ENCODE results near the gene PLSCR4.

The PLSCR4 gene

DNA sequence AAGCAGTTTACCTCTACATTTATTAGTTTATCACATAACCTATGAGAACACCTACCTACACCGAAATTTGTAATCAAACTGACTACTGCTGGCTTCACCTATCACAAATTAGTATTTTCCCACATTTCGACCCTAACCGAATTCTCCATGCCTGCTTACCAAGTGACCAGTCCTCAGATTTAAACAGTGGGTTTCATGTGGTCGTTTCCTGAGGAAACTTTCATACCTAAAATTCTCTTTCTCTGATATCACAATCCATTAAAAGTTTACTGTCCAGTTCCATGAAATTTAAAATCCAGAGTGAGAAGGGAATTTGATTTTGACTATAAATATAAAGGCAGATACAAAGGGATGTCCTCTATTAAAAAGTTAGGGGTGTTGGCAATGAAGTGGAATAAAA, 91.9 kb downstream of the PLSCR4 start:
- TF ChIP-seq TAF1 (IDR thresholded peaks at IDR 0.05; ENCODE audit: borderline replicate concordance, insufficient read depth, low read length): no peak

DNA sequence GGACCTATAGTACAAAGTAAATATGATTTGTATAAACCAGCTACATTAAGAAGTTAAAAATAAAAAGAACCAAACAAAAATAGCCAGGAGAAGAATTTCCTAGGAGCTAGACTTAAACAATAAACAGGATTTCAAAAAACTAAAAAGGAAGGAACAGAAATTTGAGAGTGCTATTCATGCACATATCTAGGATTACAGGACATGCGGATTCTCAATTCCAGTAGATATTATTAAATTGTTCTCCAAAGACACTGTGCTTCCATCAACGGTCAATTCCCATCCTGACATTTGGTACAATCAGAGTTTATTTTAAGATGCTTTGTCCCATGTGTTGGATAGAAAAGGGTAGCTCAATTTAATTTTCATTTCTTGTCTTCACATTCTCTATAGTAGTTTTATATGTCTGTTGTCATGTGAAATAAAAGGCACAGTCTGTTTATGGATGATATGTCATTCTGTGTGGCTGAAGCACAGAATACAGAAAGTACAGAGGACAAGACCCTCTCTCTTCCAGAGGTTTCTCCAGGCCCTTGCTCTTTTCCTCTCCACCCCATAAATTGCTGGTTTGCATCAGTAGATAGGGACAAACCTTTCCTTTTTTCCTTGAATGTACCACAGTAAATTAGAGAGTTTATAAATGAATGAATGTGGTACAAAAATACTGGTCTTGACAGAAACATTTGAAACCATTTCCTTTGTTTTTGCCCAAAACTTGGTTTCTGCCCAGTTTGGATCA, 93.4 kb downstream of the PLSCR4 start:
- TF ChIP-seq REST (IDR thresholded peaks at IDR 0.05; ENCODE audit: insufficient read depth in 1 of 2, low read depth in 2 of 2, low read length in 2 of 2) (no peak), TAF1 (IDR thresholded peaks at IDR 0.05; ENCODE audit: borderline replicate concordance, insufficient read depth, low read length) (no peak), SIN3A (IDR thresholded peaks at IDR 0.05; ENCODE audit: borderline replicate concordance, insufficient read depth, low read length) (no peak), FOXP2 (optimal IDR thresholded peaks at IDR 0.05; ENCODE audit: borderline replicate concordance, extremely low read depth, extremely low read length, insufficient read depth) (no peak), POLR2AphosphoS5 (IDR thresholded peaks at IDR 0.05; ENCODE audit: low read depth, low read length) (no peak)

DNA sequence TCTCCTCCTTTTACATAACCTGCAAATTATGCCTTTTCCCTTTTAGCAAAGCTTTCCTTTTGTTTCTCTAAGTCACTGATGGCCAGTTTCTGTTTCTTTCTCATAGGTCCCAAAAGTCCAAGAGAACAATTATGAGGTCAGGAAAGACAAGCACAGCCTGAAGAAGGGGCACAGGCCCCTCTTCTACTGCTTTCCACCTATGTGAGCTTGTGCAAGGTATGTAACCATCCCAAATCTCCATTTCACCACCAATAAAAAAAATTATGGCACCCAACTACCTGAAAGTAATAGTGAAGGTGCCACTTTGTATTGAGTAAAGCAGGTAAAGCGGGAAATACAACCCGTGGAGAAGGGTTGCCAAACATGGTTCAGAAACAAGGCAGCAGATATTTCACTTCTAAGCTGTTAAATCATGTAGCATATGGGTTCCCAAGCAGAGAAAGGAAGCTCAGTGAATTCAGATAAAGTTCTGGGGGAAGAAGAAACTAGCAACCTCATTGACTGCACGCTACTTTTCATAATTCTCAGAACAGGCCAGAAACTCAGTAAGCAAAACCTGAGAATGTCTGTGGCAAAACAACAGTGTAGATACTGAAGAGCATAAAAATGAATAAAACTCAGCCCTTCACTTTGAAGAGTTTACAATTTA, 94.1 kb downstream of the PLSCR4 start:
- TF ChIP-seq REST (IDR thresholded peaks at IDR 0.05; ENCODE audit: insufficient read depth in 1 of 2, low read depth in 2 of 2, low read length in 2 of 2): no peak
- TF ChIP-seq SIN3A (IDR thresholded peaks at IDR 0.05; ENCODE audit: borderline replicate concordance, insufficient read depth, low read length): no peak
- TF ChIP-seq POLR2AphosphoS5 (IDR thresholded peaks at IDR 0.05; ENCODE audit: low read depth, low read length): no peak
- no peak for TF ChIP-seq FOXP2 (optimal IDR thresholded peaks at IDR 0.05; ENCODE audit: borderline replicate concordance, extremely low read depth, extremely low read length, insufficient read depth)
- no peak for TF ChIP-seq TAF1 (IDR thresholded peaks at IDR 0.05; ENCODE audit: borderline replicate concordance, insufficient read depth, low read length)

DNA sequence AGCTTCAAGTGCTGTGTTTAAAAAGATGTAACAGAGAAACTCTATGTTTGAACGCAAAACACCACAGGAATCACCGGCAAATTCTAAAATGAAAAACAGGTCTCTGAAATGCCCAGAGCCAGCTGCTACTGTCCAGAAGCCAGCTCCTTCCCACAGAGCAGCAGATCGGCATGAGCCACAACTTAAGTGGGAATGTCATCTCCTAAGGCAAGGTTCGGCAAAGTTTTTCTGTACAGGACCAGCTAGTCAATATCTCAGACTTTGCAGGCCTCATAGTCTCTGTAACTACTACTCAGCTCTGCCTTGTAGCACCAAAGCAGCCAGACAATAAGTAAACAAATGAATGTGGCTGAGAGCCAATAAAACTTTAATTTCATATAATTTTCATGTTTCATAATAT, 94.8 kb downstream of the PLSCR4 start:
- TF ChIP-seq TAF1 (IDR thresholded peaks at IDR 0.05; ENCODE audit: borderline replicate concordance, insufficient read depth, low read length): no peak
- TF ChIP-seq POLR2AphosphoS5 (IDR thresholded peaks at IDR 0.05; ENCODE audit: low read depth, low read length): no peak
- no peak for TF ChIP-seq SIN3A (IDR thresholded peaks at IDR 0.05; ENCODE audit: borderline replicate concordance, insufficient read depth, low read length)
- TF ChIP-seq FOXP2 (optimal IDR thresholded peaks at IDR 0.05; ENCODE audit: borderline replicate concordance, extremely low read depth, extremely low read length, insufficient read depth): no peak
- TF ChIP-seq REST (IDR thresholded peaks at IDR 0.05; ENCODE audit: insufficient read depth in 1 of 2, low read depth in 2 of 2, low read length in 2 of 2): no peak

DNA sequence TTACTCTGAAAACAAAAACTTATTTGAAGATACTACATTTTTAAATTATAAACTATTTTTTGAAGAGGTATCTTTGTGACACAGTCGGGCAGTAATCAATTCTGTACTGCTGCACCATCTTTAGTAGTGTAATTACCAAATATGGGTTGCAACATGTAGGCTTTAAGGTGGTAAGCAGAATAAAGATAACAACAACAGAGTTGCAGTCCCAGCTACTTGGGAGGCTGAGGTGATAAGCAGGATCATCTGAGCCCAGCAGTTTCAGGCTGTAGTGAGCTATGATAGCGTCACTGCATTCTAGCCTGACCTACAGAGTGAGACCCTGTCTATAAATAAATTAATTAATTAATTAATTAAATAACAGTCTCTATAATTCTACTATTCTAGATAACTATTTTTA, 95.9 kb downstream of the PLSCR4 start:
- no peak for TF ChIP-seq POLR2AphosphoS5 (IDR thresholded peaks at IDR 0.05; ENCODE audit: low read depth, low read length)
- TF ChIP-seq FOXP2 (optimal IDR thresholded peaks at IDR 0.05; ENCODE audit: borderline replicate concordance, extremely low read depth, extremely low read length, insufficient read depth): no peak
- no peak for TF ChIP-seq SIN3A (IDR thresholded peaks at IDR 0.05; ENCODE audit: borderline replicate concordance, insufficient read depth, low read length)
- TF ChIP-seq REST (IDR thresholded peaks at IDR 0.05; ENCODE audit: insufficient read depth in 1 of 2, low read depth in 2 of 2, low read length in 2 of 2): no peak
- no peak for TF ChIP-seq TAF1 (IDR thresholded peaks at IDR 0.05; ENCODE audit: borderline replicate concordance, insufficient read depth, low read length)
